GM18907 (cell line): ENCODE results near the gene BRME1.

ENCODE experiments used
- ATAC-seq: cut with Tn5 transposase; IDR thresholded peaks from one replicate; pipeline ENCODE4 v1.9.1; 2021; ENCODE audit warnings: mild to moderate bottlenecking, moderate library complexity; ENCODE audit not compliant: unreplicated experiment

The BRME1 gene

DNA sequence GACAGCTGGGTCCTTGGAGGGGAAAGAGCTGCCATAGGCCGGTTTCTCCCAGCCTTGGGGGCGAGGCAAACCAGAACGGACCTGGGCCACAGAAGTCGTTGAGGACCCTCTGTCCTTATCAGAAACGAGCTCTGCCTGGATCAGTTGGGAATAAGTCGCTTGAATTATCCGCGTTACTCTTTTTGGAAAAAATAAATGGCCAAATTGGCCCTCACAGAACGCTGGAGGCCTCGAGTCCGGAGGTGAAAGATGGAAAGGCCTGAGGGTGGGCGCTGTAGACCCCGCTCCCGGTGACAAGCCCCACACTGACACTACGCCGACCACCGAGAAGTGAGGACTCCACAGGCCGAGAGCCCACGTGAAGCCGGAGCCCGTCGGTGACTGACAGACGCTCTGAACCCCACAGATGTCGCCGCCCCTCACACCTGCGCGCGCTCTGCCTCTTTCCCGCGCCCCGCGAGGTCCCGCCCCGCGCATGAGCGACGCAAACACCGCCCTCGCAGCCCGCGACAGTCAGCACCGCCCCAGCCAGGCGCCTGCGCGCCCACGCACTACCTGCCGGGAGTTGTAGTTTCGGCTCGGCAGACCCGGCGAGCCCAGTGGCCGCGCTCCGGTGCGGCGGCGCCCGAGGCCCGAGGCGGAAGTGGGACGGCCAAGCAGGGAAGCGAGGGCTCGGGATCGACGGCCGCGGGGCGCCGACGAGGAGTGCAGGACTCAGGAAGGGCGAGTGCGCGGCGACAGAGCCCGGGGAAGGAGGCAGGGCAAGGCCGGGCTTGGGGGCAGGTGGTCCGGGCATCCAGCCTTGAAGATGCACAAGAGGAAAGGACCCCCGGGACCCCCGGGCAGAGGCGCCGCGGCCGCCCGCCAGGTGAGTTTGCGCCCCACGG lies at the start of gene BRME1, which contains the start of gene CC2D1A:
Gene BRME1, minus strand, starts transcription at position 484 of the 887 bp plus-strand sequence. CDS start 1,225 bp downstream, outside the sequence.
Gene CC2D1A, plus strand, starts transcription at position 568 of the 887 bp plus-strand sequence. Its CDS starts 241 bp downstream, at position 809.
- ATAC-seq, result peak; percentile 89

DNA sequence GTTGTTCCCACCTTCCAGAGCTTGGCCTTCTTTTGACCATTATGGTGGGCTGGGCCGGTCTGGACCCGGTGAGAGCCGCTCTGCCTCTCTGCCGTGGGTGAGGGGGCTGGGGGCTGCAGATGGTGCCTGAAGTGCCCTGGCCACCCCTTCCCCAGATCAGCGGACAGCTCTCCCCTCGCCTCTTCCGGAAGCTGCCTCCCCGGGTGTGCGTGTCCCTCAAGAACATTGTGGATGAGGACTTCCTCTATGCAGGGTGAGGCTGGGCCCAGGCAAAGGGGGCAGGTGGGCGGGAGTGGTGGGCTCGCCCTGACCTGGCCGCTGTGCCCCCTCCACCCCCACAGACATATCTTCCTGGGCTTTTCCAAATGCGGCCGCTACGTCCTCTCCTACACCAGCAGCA lies 48.3 kb upstream of the BRME1 start:
- ATAC-seq, result no peak

DNA sequence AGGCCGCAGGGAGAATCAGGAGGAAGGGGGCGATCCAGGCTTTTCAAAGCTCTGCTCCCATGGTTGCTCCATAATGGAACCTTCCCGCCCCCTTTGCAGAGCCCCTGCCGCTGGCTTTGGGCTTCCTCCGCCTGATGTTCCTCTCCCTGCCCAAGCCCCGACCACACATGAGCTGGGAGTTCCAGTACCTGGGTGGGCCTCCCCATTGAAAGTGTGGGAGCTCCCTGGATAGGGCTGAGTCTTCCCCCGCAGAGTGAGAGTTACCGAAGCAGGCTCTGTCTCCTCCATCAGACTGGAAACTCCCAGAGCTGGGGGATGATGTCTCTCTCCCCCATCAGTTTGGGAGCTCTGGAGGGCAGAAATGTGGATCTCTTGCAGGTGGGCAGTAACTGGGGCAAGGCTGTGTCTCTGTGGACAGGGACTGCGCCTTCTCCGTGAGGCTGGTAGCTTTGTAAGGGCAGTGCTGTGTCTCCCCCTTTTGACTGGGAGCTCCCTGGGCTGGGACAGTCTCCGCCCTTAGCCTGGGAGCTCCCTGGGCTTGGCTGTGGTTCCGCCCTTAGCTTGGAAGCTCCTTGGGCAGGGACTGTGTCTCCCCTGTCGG lies 47.1 kb upstream of the BRME1 start:
- no peak for ATAC-seq

DNA sequence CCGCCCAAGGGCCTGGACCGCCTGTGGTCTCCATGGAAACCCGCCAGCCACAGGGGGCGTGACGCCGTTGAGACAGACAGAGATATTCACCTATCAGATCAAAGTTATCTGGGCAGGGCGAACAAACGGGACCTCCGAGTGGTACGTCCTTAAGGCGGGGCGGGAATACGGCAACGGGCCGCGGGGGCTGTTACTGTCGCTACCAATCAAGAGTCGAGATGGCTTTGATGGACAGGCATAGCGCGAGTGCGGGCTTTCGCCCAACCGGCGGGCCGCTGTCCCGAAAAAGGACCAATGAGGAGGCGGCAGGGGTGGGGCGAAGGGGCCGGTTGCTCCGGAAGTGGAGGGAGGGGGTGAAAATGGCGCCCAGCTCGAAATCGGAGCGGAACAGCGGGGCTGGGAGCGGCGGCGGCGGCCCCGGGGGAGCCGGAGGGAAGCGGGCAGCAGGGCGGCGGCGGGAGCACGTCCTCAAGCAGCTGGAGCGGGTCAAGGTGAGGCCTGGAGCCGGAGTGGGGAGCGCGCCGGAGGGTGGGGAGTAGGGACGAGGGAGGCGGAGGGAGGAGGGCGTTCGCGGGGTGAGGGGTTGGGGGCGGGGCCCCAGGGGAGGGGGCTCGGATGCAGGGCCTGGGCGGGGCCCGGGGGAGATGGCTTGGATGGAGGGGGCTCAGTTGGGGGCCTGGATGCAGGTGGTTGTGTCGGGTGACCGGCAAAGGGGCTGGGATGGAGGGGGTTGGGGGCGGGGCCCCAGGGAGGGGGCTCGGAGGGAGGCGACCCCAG lies 46.4 kb upstream of the BRME1 start, which contains the start of gene DCAF15:
Gene DCAF15, plus strand, starts transcription at position 356 of the 777 bp plus-strand sequence. Its CDS starts 4 bp downstream, at position 360.
- ATAC-seq, result peak; percentile 96

DNA sequence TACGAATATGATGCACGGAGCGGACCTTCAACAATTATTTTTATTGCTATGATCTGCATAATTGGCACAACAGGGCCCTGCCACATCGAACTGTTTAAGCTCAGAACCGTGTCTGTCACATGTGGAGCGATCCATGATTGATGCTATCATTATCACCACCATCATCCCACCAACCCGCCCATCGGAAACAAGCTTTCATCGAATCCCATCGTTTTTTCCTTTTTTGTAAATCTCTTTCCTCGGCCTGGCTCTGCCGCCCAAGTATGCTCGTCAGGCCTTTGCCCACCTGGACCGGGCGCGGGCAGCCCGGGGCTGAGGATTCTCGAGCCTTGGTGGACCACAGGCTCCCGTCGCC lies 45.9 kb upstream of the BRME1 start:
- peak; percentile 3 for ATAC-seq

DNA sequence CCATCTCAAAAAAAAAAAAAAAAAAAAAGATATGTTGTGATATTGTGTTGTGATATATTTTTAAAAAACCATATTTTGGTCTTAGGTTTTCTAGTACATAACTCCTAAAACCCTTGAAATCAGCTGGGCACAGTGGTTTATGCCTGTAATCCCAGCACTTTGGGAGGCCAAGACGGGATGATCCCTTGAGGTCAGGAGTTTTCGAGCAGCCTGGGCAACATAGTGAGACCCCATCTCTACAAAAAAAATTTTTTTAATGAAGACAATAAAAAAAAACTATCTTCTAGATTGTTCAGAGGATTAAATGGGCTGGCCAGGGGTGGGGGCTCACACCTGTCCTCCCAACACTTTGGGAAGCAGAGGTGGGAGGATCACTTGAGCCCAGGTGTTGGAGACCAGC lies 45.1 kb upstream of the BRME1 start:
- ATAC-seq, result no peak

DNA sequence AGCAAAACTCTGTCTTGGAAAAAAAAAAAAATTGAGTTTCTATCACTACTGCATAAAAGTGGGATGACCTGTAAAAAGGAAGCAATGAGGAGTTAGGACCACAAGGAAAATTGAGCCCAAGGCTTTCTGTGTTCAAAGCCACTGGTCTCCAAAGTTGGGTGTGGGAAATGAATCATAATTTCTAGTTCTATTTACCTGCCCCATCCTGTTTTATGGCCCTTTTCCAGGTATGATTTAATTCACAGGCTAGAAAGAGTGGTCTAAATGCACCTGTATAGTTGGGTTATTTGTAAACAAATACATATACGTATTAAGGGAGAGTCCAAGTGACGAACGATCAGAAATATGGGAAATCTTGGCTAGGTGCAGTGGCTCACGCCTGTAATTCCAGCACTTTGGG lies 40.5 kb upstream of the BRME1 start:
- ATAC-seq, result no peak

DNA sequence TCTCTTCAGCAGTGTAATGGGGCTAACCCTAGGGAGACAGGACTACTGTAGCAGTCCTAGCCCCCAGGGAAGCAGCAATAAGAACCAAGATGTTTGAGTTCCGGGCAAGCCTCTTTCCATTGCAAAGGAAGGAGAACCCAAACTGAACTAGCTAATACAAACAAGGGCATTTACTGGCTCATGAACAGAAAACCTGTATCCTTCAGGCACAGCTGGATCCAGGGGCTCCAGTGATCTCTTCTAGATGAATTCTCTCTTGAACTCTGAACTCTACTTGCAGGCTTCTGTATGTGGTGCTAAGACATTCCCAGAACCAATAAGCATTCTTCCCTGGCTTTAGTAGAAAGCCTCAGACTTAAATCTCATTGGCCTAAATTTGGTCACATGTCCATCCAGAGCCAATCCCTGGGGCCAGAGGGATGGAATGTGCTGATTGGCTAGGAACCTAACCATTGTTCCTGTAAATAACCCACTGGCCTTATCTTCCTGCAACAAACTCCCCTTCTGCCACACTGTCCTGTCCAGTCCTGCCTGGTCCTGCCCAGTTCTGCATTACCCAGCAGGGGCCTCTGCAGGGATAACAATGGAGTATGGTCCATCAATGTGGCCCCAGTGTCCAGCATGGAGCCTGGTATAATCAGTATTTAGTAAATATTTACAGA lies 36.2 kb upstream of the BRME1 start:
- ATAC-seq, result no peak

DNA sequence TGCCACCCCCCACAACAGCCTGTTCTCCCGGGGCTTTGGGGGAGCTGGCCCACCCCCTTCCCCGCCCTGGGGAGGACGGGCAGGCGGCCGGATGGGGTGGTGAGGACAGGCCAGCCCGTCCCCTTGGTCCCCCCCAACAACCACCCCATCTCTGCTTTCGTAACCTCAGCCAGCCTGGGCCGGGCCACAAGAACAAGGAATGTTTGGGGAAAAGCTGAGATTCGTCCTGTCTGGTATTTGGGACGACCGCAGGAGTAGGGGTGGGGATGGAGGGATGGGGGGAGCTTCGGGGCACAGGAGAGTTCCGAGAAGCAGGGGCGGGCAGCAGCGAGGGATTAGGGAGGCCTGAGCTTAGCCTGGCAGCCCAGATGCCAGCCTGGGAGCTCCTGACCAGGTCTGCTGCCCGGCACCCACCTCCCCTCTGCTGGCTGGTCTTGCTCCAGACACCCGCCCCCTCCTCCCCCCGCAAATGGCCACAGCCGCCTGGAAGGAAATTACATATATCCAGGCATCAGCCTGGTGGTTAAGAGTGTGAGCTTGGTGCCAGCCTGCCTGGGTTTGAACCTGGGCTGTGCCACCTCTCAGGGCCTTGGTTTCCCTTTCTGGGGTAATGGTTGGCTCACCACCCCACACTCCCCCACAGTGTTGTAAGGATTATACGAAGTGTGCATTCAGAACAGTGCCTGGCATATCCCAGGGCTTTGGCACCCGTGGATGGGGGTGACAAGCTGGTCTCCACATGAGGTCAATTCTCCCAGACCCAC lies 32.6 kb upstream of the BRME1 start, which contains the start of gene PODNL1:
Gene PODNL1, minus strand, starts transcription at position 117 of the 764 bp plus-strand sequence. CDS start 236 bp downstream, outside the sequence.
- no peak for ATAC-seq

DNA sequence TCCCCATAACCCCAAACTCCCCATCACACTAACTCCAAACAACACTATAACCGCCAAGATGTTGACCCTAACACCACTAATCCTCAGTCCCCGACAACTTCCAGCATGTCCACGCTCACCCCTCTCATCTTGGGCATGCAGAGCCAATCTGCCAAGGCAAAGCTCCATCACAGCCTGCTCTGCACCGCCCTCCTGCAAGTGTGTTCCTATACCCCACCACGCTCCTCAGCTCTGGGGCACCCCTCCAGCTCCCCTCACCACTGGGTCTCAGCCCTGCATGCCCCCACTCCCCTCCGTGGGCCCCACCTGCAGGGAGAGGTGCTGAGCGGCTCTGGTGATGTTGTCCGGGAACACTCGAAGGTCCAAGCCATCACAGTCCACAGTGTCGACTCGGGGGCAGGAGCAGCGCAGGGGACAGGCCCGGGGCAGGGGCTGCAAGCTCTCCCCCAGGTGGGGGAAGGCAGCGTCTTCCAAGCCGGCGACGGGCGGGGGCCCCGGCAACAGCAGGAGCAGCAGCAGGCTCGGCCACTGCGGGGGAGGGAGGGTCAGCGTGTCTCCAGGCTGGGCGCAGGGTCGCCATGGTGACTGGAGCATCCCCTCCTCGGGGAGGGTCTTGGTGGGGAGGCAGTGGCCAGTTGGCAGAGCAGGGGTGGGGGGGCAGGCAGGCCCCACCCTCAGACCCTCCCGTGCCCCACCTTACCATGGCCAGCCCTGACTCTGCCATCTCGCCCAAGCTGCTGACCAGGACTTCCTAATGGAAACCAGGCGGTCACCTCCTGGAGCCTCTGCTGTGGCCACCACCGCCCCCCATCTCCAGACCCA lies 31.8 kb upstream of the BRME1 start:
- no peak for ATAC-seq

DNA sequence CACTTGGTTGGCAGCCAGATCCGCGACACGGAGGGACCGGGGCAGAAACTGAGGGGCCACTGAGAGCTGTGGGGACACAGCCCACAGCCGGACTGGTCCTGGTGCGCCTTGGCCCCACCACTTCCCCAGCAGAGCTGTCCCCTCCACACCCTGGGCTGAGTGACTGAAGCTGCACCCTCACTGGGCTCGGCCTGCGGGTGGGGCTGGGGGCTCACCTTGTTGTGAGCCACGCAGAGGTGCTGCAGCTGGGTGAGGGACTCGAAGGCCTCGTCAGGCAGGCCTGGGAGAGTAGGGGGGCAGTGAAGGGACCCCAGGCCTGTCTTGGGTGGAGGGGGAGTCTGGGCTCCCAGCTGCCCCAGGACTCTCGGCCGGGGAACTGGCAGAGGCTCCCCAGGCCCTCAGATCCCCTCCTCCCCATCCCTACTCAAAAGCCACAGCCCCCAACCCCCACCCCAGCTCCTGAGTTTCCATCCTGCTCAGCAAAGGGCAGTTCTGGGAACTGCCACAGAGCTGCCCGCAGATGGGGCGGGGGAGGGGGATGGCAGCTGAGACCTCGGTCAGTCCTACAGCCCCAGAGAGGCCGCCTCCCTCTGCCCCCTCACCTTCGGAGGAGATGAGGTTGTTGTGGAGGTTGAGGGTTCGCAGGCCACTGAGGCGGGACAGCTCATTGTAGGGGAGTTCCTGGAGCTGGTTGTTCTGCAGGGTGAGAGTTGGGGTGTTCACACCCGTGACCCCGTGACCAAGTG lies 30.0 kb upstream of the BRME1 start:
- no peak for ATAC-seq

DNA sequence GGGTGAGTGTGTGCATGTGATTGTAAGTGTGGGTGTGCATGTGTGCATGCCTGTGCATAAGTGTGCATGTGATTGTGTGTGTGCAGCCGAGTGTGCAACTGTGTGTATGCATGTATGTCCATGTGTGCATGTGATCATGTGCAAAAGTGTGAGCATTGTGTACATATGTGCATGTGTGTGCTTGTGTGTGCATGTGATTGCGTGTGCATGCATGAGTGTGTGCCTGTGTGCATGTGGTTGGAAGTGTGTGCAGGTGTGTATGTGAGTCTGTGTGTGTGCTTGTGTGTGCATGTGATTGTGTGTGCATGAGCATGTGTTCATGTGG lies 28.8 kb upstream of the BRME1 start:
- no peak for ATAC-seq

DNA sequence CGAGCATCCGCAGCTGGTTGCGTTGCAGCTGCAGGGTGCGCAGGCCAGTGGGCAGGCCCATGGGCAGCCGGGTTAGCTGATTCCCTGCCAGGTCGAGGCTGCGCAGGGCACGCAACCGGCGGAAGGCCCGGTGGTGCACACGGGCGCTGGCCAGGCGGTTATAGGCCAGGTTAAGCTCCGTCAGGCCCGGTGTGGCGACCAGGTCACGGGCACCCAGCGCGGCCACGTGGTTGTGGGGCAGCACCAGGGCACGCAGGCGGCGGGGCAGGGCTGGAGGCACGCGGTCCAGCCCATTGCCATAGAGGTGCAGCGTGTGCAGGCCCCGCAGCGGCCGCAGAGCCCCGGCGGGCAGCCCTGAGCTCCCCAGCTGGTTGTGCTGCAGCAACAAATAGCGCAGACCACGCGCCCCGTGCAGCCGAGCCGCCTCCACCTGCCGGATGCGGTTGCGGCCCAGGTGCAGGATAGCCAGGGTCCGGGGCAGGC lies 27.0 kb upstream of the BRME1 start:
- ATAC-seq, result no peak

DNA sequence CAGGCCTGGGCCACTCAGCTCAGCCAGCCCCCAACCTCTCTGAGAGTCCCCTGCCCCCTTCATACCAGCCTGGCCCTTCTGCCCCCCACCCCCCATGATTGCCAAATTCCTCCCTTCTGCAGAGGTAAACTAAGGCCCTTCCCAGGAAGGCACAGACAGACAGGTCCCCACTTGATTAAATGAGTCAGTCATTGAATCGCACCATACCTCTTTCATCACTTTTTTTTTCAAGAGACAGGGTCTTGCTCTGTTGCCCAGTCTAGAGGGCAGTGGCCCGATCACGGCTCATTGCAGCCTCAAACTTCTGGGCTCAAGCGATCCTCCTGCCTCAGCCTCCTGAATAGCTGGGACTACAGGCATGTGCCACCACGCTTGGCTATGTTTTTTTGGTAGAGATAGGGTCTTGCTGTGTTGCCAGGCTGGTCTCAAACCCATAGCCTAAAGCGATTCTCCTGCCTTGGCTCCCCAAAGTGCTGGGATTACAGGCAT lies 26.3 kb upstream of the BRME1 start:
- no peak for ATAC-seq

DNA sequence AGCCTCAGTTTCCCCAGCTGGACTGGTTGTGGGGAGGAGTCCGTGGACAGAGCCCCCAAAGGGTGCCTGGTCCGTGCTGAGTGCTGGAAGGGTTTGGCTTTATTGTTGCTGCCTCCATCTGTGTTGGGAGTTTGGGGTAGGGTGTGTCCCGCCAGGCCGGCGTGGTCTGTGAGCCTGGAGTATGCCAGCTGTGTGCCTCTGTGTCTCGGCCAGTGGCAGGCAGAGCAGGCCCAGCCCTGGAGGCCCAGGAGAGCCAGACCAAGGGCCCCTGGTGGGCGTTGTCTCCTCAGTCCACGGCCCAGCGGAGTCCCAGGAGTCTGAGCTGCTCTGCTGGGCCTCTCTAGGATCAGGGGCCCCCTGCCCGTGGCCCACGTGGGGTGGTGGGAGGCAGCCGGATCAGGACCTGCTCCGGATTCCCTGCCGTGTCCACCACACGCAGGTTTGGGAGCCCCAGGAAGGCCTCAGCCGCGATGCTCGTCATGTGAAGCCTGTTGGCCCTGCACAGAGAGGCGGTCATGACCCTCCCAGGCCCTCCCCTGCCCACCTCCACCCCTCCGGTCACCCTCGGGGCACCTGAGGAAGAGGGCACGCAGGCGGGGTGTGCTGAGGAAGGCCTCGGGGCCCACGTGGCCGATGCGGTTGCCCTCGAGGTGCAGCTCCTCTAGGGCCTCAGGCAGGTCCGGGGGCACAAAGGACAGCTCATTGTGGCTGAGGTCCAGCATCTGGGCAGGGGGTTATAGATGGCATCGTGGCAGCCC lies 25.7 kb upstream of the BRME1 start:
- no peak for ATAC-seq

DNA sequence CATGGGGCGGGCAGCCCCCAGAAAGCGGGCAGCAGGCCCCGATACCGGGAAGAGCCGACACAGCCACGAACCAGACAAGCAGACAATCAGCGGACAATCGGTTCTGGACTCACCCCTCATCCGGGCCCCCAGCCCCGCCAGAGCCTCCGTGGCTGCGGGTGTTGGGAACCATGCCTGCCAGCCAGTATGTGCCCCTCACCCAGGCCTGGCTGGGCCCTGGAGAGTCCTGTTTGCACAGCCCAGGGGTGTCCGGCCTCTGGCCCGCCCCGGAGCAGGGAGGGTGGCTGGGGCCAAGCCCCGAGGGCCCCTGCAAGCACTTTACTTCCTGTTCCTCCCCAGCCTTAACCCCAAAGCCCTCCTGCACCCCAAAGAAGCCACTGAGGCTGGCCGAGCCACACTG lies 24.5 kb upstream of the BRME1 start:
- ATAC-seq, result no peak

DNA sequence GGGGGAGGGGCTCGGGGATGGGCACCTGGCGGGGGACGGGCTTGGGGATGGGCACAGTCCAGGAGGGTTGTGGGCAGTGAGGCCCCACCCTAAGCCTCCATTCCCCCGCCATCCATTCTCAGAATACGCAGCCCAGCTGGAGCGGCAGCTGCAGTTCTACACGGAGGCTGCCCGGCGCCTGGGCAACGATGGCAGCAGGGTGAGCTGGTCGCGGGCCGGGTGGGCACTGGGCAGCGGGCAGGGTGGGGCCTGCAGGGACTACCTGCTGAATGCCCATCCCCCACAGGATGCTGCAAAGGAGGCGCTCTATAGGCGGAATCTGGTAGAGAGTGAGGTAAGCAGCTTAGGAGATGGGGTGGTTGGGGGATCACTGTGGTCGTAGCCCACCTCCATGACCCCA lies 24.0 kb upstream of the BRME1 start:
- ATAC-seq, result no peak

DNA sequence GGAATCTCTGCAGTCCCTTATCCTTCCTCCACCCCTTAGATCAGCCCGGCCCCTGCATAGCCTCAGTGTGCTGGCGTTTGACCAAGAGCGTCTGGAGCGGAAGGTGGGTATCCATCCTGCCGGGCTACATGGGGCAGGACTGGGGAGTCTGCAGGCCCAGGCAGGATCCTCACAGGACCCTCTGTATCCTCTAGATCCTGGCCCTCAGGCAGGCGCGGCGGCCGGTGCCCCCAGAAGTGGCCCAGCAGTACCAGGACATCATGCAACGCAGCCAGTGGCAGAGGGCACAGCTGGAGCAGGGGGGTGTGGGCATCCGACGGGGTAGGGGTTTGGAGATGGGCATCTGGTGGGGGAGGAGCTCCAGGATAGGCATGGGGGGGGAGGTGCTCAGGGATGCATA lies 23.4 kb upstream of the BRME1 start:
- no peak for ATAC-seq
